OCI-LY1 (cell line): ENCODE data around the gene FGA.
"Not testable (repeated sequence)": the region's sequence is repeated elsewhere in the genome, so short reads cannot be mapped to it uniquely, and the experiment has no call there.

Source experiments
- H2AFZ ChIP-seq: fragments of 200-600 bp; sonication (generic), shearing (Covaris generic); 2 replicates; pipeline ENCODE4 v1.6.0; 2014; ENCODE audit warnings: antibody characterized with exemption, mild to moderate bottlenecking, low read length
- H3F3A ChIP-seq: fragments of 200-600 bp; sonication (generic), shearing (Covaris generic); 2 replicates; pipeline ENCODE4 v1.6.0; 2014; ENCODE audit warnings: mild to moderate bottlenecking, antibody characterized with exemption, low read length, moderate library complexity; ENCODE audit not compliant: insufficient read depth
- H3K27ac ChIP-seq: fragments of 200-600 bp; sonication (generic); 2 replicates; pipeline ENCODE4 v1.5.1; 2014; ENCODE audit warnings: low read length, mixed run types, mild to moderate bottlenecking, low read depth; ENCODE audit not compliant: poor library complexity, severe bottlenecking
- H3K27me3 ChIP-seq: fragments of 200-600 bp; sonication (generic); 2 replicates; pipeline ENCODE4 v1.6.0; 2014; ENCODE audit warnings: antibody characterized with exemption, mild to moderate bottlenecking, low read length, moderate library complexity; ENCODE audit not compliant: insufficient read depth
- H3K36me3 ChIP-seq: fragments of 200-600 bp; sonication (generic); 2 replicates; pipeline ENCODE4 v1.6.1; 2014; ENCODE audit warnings: mild to moderate bottlenecking, antibody characterized with exemption, low read length, moderate library complexity, mixed read lengths; ENCODE audit not compliant: insufficient read depth
- H3K4me1 ChIP-seq: fragments of 200-600 bp; sonication (generic); 2 replicates; pipeline ENCODE4 v1.5.1; 2014; ENCODE audit warnings: mild to moderate bottlenecking, low read length, moderate library complexity; ENCODE audit not compliant: insufficient read depth, severe bottlenecking
- H3K4me2 ChIP-seq: fragments of 200-600 bp; sonication (generic), shearing (Covaris generic); 2 replicates; pipeline ENCODE4 v1.6.1; 2014; ENCODE audit warnings: low read length
- H3K4me3 ChIP-seq: fragments of 200-600 bp; sonication (generic); 2 replicates; pipeline ENCODE4 v1.5.1; 2014; ENCODE audit warnings: low read length, low read depth, mild to moderate bottlenecking, mixed read lengths; ENCODE audit not compliant: poor library complexity, severe bottlenecking
- H3K79me2 ChIP-seq: fragments of 200-600 bp; shearing (Covaris generic); 2 replicates; pipeline ENCODE4 v1.6.1; 2016; ENCODE audit warnings: mixed run types, low read length, mixed read lengths; ENCODE audit not compliant: insufficient read depth
- H3K9ac ChIP-seq: fragments of 200-600 bp; sonication (generic), shearing (Covaris generic); 2 replicates; pipeline ENCODE4 v1.6.1; 2014; ENCODE audit warnings: mild to moderate bottlenecking, low read length, mixed read lengths
- H3K9me2 ChIP-seq: fragments of 200-600 bp; sonication (generic), shearing (Covaris generic); 2 replicates; pipeline ENCODE4 v1.6.1; 2014; ENCODE audit warnings: low read depth, mild to moderate bottlenecking, low read length, mixed read lengths
- H3K9me3 ChIP-seq: fragments of 200-600 bp; shearing (Covaris generic); 2 replicates; pipeline ENCODE4 v1.6.1; 2014; ENCODE audit warnings: low read length, mixed read lengths
- H4K20me1 ChIP-seq: fragments of 200-600 bp; sonication (generic), shearing (Covaris generic); 2 replicates; pipeline ENCODE4 v1.6.0; 2016; ENCODE audit warnings: mild to moderate bottlenecking, low read length; ENCODE audit not compliant: insufficient read depth
- CTCF ChIP-seq: fragments of 200-600 bp; sonication (generic), shearing (Covaris generic); IDR thresholded peaks from 2 replicates; pipeline ENCODE4 v1.5.1; 2017; ENCODE audit warnings: mild to moderate bottlenecking, antibody characterized with exemption, low read length, moderate library complexity, mixed read lengths
- EZH2 ChIP-seq: fragments of 200-600 bp; sonication (generic), shearing (Covaris generic); IDR thresholded peaks from 2 replicates; pipeline ENCODE4 v1.8.0; 2017; ENCODE audit warnings: borderline replicate concordance, mixed run types, mild to moderate bottlenecking, antibody characterized with exemption, low read length, moderate library complexity, mixed read lengths

The FGA gene

GRCh38 chr4:154597798-154598774, 7.5 kb upstream of the FGA start:
- H3K27me3 ChIP-seq = no peaks in the 10 kb centered on the region
- no peaks in the 10 kb centered on the region for H3K79me2 ChIP-seq
- H3K4me2 ChIP-seq = no peak overlapping the region
- H3K27ac ChIP-seq = no peak overlapping the region
- H3K36me3 ChIP-seq = no peaks in the 10 kb centered on the region
- no peaks in the 10 kb centered on the region for H3F3A ChIP-seq
- no peaks in the 10 kb centered on the region for H3K9me3 ChIP-seq
- no peaks in the 10 kb centered on the region for H3K9me2 ChIP-seq
- no peak for TF ChIP-seq CTCF
- no peak for TF ChIP-seq EZH2
- no peak overlapping the region for H2AFZ ChIP-seq
- H3K4me3 ChIP-seq = no peak overlapping the region
- no peaks in the 10 kb centered on the region for H4K20me1 ChIP-seq
- H3K4me1 ChIP-seq = no peaks in the 10 kb centered on the region
- no peak overlapping the region for H3K9ac ChIP-seq

- H3K27ac ChIP-seq, H3K4me2 ChIP-seq, H3K36me3 ChIP-seq, H3F3A ChIP-seq, H4K20me1 ChIP-seq, H3K27me3 ChIP-seq, H3K9me2 ChIP-seq, H3K79me2 ChIP-seq, H3K9me3 ChIP-seq, H2AFZ ChIP-seq, H3K9ac ChIP-seq, H3K4me1 ChIP-seq, H3K4me3 ChIP-seq: not testable (repeated sequence)
Measured at GRCh38 chr4:154597281-154597680, 6.7 kb upstream of the FGA start.

GRCh38 chr4:154595807-154596206, 5.3 kb upstream of the FGA start:
- H3K4me3 ChIP-seq = no peak overlapping the region
- H3K4me2 ChIP-seq = no peak overlapping the region
- no peaks in the 10 kb centered on the region for H4K20me1 ChIP-seq
- TF ChIP-seq CTCF (no peak), EZH2 (no peak)
- H3F3A ChIP-seq = no peaks in the 10 kb centered on the region
- no peaks in the 10 kb centered on the region for H3K4me1 ChIP-seq
- no peaks in the 10 kb centered on the region for H3K9me3 ChIP-seq
- H3K36me3 ChIP-seq = no peaks in the 10 kb centered on the region
- no peaks in the 10 kb centered on the region for H3K27me3 ChIP-seq
- no peaks in the 10 kb centered on the region for H3K9me2 ChIP-seq
- no peaks in the 10 kb centered on the region for H3K79me2 ChIP-seq
- no peak overlapping the region for H2AFZ ChIP-seq
- H3K9ac ChIP-seq = no peak overlapping the region
- H3K27ac ChIP-seq = no peak overlapping the region

GRCh38 chr4:154594343-154594742, 3.8 kb upstream of the FGA start:
- not testable (repeated sequence) for H3K4me3 ChIP-seq, H3K9me2 ChIP-seq, H3K9ac ChIP-seq, H3K4me2 ChIP-seq, H3K4me1 ChIP-seq, H3F3A ChIP-seq, H3K27ac ChIP-seq, H3K9me3 ChIP-seq, H3K79me2 ChIP-seq, H3K36me3 ChIP-seq, H3K27me3 ChIP-seq, H4K20me1 ChIP-seq, H2AFZ ChIP-seq
